ENCODE data around the gene CCDC92.
"Not testable (repeated sequence)": the region's sequence is repeated elsewhere in the genome, so short reads cannot be mapped to it uniquely, and the experiment has no call there.

CCDC92 gene

DNA sequence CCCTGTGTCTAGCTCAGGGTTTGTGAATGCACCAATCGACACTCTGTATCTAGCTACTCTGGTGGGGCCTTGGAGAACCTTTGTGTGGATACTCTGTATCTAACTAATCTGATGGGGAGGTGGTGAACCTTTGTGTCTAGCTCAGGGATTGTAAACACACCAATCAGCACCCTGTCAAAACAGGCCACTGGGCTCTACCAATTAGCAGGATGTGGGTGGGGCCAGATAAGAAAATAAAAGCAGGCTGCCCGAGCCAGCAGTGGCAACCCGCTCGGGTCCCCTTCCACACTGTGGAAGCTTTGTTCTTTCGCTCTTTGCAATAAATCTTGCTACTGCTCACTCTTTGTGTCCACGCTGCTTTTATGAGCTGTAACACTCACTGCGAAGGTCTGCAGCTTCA, 25.1 kb downstream of the CCDC92 start:
- not testable (repeated sequence) for DNase-seq

DNA sequence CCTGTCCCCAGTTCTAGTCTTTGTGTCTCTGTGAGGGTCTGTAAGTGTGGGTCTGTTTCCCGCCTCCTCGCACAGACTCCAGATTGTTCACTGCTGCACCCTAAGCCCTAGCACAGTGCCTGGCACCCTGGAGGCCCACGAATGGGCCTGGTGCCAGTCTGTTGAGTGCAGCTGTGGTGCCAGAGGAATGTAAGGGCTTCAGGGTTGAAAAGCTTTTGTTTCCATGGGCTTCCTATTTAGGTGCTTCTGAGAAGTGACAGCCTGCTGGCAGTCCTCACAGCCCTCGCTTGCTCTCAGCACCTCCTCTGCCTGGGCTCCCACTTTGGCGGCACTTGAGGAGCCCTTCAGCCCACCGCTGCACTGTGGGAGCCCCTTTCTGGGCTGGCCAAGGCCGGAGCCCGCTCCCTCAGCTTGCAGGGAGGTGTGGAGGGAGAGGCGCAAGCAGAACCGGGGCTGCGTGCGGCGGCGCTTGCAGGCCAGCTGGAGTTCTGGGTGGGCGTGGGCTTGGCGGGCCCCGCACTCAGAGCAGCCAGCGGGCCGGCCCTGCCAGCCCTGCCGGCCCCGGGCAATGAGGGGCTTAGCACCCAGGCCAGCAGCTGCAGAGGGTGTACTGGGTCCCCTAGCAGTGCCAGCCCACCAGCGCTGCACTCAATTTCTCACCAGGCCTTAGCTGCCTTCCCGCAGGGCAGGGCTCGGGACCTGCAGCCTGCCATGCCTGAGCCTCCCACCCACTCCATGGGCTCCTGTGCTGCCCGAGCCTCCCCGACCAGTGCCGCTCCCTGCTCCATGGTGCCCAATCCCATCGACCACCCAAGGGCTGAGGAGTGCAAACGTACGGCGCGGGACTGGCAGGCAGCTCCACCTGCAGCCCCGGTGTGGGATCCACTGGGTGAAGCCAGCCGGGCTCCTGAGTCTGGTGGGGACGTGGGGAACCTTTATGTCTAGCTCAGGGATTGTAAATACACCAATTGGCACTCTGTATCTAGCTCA, 25.8 kb downstream of the CCDC92 start:
- DNase-seq, result not testable (repeated sequence)

DNA sequence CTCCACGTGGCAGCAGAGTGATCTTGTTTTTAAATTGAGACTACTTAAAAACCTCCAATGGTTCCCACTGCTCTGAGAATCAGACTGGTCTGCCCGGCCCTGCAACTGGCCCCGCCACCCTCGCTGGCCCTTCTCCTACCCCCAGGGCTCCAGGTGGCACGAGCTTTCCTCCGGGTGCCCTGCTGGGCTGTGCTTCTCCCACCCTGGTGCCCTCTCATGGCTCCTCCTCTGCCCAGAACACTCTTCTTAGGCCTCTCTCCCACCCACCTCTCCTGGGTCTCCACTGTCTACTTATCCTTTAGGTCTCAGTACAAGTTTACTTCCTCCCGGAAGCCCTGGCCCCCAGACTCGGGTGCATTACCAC, 26.5 kb downstream of the CCDC92 start:
- DNase-seq, result no peak

DNA sequence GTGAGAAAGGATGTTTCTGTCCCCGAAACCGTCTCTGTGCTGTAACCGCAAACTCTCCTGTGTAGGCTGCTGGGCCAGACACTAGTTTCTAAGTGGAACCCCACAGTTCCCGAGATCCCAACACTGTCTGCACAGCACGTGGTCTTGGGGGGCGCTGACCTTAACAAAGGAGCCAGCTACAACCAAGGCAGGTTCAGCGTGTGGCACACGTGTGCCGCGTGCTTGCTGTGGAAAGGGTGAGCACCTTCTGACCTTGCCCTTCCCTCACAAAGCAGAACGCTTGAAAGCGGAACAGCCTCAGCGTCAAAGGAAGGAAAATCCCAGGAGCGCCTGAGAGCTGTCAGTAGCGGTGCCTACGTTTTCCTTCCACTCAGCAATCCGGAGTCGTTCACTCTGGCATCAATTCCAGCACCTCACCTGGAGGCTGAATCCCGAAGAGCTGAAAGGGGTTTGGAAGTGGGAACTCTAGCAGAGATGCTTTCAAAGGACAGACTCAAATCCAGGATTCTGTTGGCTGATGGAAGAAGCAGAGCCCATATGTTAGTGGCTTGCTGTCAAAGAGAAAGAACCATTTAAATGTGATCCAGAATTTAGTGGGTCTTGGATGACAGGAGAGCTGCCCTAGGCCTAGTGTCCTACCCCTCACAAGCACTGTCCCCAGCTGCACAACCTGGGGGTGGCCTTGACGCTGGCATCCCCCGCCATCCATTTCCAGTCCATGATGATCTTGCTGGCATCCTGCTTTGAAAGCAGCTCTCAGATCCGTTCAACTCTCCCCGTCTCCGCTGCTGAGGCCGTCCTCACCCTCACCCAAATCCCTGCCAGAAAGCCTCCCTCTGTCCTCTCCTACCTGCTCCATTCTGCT, 27.1 kb downstream of the CCDC92 start:
- no peak for DNase-seq

DNA sequence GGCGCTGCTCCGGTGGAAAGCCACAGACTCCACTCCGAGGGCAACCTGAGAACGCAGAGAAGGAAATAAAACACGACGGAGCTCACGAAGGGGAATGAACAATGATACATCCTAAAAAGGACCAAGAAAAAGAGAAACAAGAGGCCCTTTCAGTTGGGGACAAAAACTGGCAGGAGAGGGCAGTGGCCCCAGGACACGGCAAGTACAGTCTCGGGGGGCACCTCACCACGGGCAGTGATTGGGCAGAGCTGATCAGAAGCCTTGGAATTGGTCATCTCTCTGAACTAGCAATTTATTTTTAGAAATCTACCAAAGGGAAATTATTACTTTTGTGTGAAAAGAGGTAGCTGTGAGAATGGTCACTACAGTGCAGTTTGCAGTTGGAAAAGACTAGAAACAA, 27.9 kb downstream of the CCDC92 start:
- DNase-seq, result no peak

DNA sequence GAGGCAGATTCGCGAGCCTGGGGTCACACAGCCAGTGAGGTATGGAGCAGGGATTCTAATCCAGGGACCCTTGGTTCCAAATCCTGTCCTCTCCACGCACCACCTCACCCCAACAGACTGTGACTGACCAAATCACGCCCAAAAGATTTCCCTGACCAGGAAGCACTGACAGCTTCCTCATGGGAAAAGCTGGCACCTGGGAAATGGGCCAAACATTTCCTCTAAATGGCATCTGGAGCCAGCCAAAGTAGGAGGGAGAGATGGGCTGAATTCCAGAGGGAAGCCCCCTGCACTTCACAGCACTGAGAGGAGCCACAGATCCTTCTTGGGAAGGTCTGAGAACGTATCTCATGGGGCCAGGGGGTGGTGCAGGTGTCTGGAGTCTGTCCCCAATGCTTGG, 28.8 kb downstream of the CCDC92 start:
- no peak for DNase-seq

DNA sequence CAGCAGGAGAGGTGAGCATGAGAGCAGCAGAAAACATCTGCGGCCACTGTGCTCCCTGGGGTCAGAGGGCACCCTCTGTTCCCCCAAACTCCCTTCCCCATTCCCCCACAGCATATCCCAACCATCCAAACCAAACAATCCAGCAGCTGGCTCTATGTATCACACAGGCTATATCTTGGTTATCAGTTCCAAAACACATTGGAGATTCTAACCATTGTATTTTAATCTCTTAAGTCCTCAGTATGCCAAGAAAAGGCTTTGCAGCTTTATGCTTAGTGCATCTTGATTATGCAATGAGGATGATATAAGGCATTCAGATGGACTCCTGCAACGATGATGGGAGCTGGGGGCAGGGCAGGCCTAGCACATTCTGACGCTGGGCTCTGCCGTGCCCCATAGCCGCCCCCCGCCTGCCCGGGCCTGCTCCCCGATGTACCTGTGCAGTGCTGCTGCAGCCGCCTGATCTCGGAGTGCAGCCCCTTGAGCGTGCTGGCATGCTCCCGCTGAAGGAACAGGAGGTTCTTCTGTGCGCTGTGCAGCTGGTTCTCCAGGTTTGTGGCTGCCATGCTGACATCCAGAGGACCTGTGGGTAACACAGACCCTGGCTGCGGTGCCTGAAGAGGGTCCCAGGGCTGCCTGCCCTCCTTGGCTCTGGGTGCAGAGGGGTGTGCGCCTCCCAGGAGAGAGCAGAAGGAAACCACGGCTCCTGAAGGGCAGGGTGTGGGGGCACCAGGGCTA, 29.6 kb downstream of the CCDC92 start:
- DNase-seq, result no peak

DNA sequence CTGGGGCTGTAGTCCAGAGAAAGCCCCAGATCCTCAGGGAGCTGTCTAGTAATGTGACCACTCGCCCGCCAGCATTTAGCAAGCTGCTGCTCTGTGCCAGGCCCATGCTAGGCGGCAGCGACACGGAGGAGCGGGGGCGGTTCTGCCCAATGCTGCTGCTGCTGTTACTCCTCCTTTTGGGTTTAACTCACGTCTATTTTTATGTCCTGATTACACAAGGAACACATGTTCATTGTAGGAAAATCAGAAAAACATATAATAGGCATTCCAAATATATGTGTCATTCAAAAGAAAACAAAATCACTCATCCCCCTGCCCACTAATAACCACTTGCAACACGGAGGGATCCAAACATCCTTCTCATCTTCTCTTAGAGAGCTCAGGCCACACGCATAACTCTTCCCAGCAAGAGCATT, 30.4 kb downstream of the CCDC92 start:
- DNase-seq, result no peak

DNA sequence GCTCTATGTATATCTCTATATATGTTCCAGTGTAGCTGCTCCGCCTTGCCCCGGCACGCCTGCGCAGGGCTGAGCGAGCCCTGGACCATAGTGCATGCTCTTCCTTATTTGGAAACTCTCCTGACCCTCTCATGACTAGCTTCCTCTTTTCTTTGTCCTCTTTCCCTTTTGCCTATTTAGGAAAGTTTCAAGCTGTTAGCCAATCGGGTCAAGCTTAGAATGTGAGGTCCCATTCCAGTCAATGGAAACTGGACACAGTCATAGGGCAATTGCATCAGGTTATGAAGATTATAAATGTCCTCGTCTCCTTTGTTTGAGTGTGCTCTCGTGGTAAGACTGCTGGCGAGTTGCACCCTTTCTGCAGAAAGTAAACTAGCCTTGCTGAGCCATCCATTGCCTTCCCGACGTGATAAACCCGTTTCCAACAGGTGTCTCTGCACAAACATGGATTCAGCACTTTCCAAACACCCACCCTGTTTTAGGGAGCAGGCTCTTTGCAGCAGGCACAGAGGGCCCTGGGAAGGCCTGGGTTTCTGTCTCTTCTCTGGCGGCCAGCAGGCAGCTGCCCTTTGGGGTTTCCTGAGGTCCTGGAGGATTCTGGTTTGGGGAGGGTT, 30.9 kb downstream of the CCDC92 start:
- no peak for DNase-seq

DNA sequence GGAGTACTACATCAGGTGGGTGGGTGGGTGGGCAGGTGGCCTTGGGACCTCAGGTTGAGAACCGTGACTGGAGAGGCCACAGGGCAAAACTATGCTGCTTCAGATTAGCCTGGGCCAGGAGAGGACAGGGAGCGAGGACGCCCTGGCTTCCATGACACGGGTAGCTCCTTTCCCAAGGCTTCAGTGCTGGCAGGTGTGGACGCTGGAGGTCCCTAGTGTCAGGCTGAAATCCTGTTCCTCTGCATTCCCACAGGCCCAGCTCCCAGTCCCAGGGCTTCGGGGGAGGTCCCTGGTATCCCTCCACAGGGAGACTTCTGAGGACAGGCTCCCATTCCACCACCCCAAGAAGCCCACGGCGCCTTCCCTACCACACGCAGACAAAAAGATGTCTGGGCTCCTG, 31.6 kb downstream of the CCDC92 start:
- DNase-seq, result no peak

DNA sequence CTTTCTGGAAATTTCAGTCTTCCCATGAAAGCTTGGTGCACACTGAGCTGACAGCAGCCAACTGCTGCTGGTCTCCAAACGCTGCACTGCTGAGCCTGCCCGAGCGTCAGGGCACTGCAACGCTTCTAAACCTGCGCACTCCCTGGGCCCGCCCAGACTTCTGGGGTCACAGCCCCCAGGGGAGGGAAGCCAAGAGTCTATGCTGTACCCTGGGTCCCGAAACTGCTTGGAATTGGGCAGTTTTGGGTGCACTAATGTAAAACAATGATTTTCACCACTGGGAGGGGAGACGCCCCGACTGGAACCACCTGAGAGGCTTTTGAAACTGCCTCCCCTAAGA, 32.0 kb downstream of the CCDC92 start:
- no peak for DNase-seq

DNA sequence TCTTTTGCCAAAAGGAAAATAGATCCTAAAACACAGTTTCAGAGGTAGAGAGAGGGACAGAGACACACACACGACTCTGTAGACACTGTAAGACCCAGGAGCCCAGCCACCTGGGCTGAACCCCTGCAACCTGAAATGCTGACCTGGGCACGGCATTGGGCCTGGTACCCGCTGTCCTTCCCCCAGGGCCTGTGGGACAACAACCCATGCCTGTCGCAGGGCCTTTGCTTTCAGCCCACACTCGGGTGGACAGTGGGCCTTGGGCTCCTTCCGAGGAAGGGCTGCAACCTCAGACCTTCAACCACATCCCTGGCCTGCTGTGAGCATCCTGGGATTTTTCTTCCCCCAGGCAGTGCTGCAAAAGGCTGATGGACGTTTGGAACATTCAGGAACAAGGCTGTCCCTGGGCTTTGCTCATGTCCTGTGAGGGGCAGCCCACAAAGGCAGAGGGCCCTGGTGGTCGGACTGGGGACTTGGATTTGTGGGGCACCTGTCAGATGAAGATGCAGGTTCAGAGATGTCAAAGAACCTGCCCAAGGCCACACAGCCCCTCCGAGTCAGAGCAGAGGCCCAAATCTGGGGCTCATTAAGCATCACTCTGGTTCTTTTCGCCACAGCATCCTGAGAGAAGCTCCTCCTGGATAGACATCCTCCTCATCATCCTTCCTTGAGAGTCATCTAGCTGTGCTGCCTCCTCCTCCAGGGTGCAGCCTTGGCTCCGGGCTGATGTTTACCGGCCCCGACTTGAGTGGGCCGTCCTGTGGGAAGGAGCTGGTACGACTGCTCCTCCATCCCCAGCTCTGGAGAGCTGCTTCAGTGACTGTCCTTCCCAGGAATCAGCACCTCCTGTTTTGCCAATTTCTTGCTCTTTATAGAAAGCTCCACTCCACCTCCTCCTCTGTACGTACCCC, 32.7 kb downstream of the CCDC92 start:
- no peak for DNase-seq

DNA sequence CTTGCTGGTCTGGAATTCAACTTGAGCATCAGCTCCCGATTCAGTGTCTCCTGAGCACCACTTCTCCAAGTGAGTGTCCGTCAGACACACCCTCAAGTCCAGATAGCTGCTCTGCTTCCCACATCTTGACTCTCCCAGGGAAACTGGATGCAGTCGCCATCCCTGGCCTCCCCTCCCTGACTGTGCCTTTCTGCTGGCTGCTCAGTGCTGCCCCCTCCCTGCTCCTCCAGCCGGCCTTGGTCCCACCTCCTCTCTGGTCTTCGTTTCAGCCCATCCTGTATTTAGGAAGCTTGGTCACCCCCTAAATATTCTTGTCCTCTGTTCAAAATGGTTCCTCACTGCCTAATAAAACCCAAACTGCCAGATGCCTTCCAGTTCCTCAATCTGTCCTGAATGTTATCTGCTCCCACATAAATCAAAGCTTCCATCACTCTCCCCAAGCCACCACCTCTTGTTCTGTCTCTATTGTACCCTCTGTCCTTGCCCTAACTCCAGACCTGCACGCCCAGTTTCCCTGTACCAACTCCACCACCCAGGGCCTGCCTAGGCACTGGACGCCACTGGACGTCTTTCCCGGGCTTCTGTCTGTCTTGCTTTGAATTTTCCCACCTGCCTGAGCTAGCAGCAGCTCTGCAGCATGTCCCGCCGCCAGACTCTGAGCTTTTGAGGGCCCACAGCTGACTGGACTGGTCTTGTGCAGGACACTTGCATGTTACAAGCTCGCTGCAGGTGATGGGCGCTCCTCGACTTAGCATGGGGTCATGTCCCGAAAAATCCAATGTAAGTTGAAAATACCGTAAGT, 33.8 kb downstream of the CCDC92 start:
- no peak for DNase-seq

DNA sequence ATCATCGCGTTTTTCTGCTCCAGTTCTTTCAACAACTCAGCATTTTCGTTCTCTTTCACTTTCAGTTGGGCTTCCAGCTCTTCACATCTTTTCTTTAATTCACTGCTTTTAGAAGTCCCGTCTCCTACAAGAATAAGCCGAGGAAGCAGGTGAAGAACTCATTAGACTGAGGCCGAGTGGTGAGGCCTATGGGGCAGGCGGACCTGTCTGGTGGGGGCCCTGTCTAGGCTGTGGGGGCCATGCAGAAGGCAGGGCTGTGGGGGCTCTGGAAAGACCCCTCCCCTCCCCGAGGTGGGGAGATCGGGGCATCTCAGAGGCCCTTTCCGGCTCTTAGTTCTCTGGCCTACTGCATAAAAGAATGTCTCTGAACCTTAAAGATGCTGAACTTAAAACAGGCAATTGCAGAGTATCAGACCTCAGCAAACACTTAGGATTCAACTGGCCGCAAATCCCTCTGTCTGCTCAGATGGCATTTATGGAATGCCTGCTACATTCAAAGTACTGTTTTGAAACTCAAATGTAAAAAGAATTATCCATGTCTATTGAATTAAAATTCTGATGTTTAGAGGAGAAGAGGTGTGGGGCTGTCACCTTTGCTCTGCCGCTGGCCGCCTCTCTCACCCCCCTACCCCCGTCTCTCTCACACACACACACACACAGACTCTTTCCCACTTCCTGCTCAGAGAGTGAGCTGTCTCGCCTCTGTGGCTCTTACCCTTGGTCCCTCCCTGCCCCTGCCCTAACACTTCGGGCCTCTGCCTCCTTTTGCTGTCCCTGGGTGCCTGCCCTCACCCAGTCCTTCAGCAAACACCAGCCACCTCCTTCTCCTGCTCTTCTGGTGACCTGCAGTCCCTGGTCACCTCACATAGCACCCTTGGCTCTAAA, 34.7 kb downstream of the CCDC92 start:
- no peak for DNase-seq

DNA sequence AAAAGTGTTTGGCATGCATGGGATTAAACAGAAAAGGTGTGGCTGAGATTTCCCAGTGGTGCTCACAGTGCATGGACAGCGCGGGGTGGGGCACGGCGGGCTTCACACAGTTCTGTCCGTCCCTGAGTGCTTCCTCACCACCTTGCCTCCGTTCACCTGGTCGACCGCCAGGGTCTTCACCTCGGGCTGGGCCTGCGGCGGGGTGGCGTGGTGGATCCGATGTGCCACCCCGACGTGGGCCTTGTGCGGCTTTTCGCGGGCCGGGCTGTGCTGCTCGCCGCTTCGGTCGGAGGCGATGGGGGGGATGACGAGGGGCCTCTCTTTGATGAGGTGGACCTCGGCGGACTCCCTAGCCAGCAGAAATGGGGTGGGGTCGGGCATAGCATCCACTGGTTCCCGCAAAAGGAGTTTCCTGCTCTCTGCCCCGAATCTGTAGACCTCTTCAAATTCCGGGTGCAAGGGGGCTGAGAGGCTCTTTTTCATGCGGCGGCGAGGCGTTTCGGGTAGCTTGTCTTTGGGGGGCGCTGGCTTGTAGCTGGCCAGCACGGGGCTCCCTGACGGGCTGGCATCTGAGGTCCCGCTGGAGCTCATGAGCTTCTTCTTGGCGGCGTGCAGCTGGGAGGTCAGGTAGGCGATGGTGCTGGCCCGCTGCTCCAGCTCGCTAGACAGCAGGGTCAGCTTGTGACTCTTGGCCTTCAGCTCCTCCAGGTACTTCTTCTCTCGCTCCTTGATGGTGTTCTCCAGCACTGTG, 35.5 kb downstream of the CCDC92 start:
- no peak for DNase-seq

DNA sequence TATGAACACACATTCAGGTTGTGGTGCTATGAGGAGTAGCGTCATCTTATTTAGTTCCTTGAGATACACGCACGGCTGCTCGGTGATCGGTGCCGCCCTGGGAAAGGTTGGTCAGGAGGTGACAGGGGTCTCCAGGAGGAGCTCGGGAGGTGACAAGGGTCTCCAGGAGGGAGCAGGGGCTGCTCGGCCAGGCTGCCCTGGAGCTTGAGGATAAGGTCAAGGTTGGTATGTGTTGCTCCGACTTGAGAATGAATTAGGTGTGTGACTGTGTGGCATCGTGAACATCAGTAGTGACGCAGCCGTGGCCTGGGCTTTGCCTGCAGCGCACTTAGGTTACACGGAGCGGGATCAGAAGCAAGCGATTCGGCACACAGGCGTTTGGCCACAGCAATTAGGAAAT, 36.2 kb downstream of the CCDC92 start:
- DNase-seq, result no peak

DNA sequence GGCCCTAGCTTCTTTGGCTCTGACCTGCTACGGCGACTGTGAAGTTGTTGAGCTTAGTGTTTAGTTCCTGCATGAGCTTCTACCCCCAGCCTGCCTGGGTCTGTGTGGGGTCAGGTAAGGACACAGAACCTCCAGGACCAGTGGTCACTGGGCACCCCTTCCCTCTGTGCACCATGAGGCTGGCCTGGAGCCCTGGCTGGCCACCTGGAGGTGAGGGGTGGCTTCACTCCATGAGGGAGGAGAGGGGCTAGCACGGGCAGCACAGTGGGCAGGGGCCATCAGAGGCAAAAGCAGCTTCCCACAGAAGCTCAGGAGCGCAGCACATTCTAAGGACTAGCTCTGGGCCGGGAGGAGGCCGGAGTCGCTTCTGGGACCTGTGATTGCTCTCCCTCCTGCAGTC, 36.7 kb downstream of the CCDC92 start:
- no peak for DNase-seq

DNA sequence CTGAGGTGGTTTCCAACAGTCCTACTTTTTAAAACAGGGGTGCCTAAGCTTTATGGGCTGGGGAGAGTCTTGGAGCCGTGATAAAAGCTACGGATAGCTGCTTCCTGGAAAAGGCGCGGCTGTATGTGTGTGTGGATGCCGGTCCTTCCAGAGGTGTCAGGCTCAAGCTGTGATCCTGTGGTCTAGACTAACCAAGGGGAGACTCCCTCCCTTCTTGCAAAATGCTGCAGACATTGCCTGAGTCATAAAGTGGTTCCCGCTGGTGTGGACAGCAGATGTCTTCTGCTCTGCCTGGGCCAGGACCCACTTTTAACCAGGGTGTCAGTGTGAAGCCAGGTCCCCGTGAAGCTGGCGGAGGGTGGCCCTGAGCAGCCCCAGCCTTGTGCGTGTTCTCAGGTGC, 37.8 kb downstream of the CCDC92 start:
- no peak for DNase-seq

DNA sequence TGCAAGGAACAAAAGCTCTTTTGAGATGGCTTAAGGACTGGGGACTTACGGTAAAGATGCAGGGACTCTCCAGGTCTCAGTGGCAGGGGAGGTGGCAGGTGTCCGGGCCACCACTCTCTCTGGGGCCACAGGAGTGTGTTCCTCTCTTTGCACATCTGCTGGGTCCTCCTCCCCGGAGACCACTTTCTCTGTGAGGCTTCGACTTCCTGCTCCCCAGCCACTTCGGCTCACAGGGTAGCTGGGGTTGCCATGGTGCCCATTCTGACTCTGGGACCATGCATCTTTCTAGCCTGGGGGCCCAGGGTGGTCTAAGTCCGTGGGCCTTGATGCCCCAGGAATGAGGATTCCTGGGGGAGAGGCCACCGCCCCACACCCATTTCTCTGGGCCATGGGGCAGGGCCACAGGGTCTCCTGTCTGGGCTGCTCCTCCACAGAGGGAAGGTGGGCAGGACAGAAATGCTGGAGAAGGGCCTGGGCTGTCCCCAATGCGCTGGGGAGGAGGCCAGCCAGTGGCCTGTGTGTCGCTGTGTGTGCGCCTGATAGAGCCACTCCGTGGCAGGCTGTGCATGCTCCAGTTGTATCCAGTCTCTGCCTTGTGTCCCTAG, 38.5 kb downstream of the CCDC92 start:
- no peak for DNase-seq

Data from KG1 (cell line).